HepG2 (cell line): Measurements from ENCODE around the gene TOR2A. TPM values are rescaled to one million over a fixed set of nuclear protein-coding genes. Genes with fewer than 3 reads are reported as not detected.

ENCODE experiments used
- CSRNP2 ChIP-seq: sonication (generic); formaldehyde crosslinking; conservative IDR thresholded peaks from 2 replicates; pipeline ENCODE4 v1.8.0; 2022; ENCODE audit warnings: low read depth, missing genetic modification reagents
- GMEB1 ChIP-seq: sonication (generic); formaldehyde crosslinking; IDR thresholded peaks from 2 replicates; pipeline ENCODE4 v1.5.1; 2020; ENCODE audit warnings: missing genetic modification reagents, mild to moderate bottlenecking, borderline replicate concordance
- HMGXB3 ChIP-seq: sonication (generic); formaldehyde crosslinking; IDR thresholded peaks from 2 replicates; pipeline ENCODE4 v1.4.0; 2020; ENCODE audit warnings: missing genetic modification reagents, borderline replicate concordance
- LRRFIP1 ChIP-seq: sonication (generic); formaldehyde crosslinking; conservative IDR thresholded peaks from 2 replicates; pipeline ENCODE4 v1.4.0; 2020; ENCODE audit warnings: missing genetic modification reagents
- ONECUT2 ChIP-seq: sonication (generic); formaldehyde crosslinking; IDR thresholded peaks from 2 replicates; pipeline ENCODE4 v1.4.0; 2020; ENCODE audit warnings: missing genetic modification reagents
- THAP11 ChIP-seq: IDR thresholded peaks from 2 replicates; pipeline ENCODE4 v1.6.1; 2016; ENCODE audit warnings: missing biosample characterization, missing genetic modification reagents
- ZNF124 ChIP-seq: sonication (generic); formaldehyde crosslinking; IDR thresholded peaks from 2 replicates; pipeline ENCODE4 v1.4.0; 2020; ENCODE audit warnings: missing genetic modification reagents
- ZNF142 ChIP-seq: sonication (generic); formaldehyde crosslinking; IDR thresholded peaks from 2 replicates; pipeline ENCODE4 v1.4.0; 2020; ENCODE audit warnings: missing genetic modification reagents
- ZNF264 ChIP-seq: sonication (generic); formaldehyde crosslinking; IDR thresholded peaks from 2 replicates; pipeline ENCODE4 v1.4.0; 2020; ENCODE audit warnings: missing genetic modification reagents
- ZNF441 ChIP-seq: sonication (generic); formaldehyde crosslinking; IDR thresholded peaks from 2 replicates; pipeline ENCODE4 v1.7.0; 2021; ENCODE audit warnings: missing genetic modification reagents, borderline replicate concordance
- ZNF563 ChIP-seq: sonication (generic); formaldehyde crosslinking; IDR thresholded peaks from 2 replicates; pipeline ENCODE4 v1.8.0; 2022; ENCODE audit warnings: mild to moderate bottlenecking, moderate library complexity, missing genetic modification reagents
- polyA plus RNA-seq, 8 experiments: library from polyadenylated mRNA; depleted of rRNA in 3 of 8; stranded (reverse) in 7 of 8; unstranded in 1 of 8; fragments of >200 nt; fragmentation: Illumina TruSeq in 4 of 8; extraction: Trizol in 4 of 8; gene quantifications; 2 replicates each; pipeline versions ENCODE4 v1.2.1 to v1.2.3, GENCODE V29; 2011 to 2016; ENCODE audit warnings: low read depth in 4 of 8, missing spikeins in 1 of 8, mixed read lengths in 1 of 8; ENCODE audit not compliant: insufficient read depth in 1 of 8
- total RNA-seq, 5 experiments: library from RNA; depleted of rRNA; stranded (reverse); fragments of >200 nt; fragmentation: Illumina TruSeq; extraction: Trizol; gene quantifications; 2 replicates each; pipeline ENCODE4 v1.2.3, GENCODE V29; 2016; ENCODE audit warnings: low read depth in 1 of 5

The TOR2A gene
- total and polyA plus RNA-seq, 2 of the 13 experiments (the other 11 are each of a cell fraction or from before 2014, with no cell fraction given) = 3.5 to 7.2 TPM

GRCh38 chr9:127751269-127752054 is 16.4 kb upstream of the TOR2A start (continued):
- TF ChIP-seq GMEB1 (no peak), CSRNP2 (CRISPR knock-in tag) (no peak), ZNF142 (CRISPR knock-in tag) (0 out of 2 replicates have a peak, but pooled peaks have one; percentile 39), HMGXB3 (CRISPR knock-in tag) (peak; percentile 43; the same call in 1 of the 2 replicates), THAP11 (0 out of 2 replicates have a peak, but pooled peaks have one; percentile 24), ZNF441 (no peak), LRRFIP1 (CRISPR knock-in tag) (no peak), ZNF124 (CRISPR knock-in tag) (no peak), ZNF563 (CRISPR knock-in tag) (no peak), ONECUT2 (CRISPR knock-in tag) (no peak), ZNF264 (CRISPR knock-in tag) (no peak)
